GM19395 (cell line): ENCODE data around the gene POLR2A.

Source experiments
- ATAC-seq: cut with Tn5 transposase; IDR thresholded peaks from one replicate; pipeline ENCODE4 v1.9.1; 2021; ENCODE audit warnings: mild to moderate bottlenecking, moderate library complexity; ENCODE audit not compliant: unreplicated experiment

The POLR2A gene

GRCh38 chr17:7502171-7502847 lies 18.1 kb downstream of the POLR2A start:
- ATAC-seq, result no peak

GRCh38 chr17:7502987-7503386 lies 18.8 kb downstream of the POLR2A start:
- no peak for ATAC-seq

GRCh38 chr17:7503521-7503920 lies 19.4 kb downstream of the POLR2A start:
- ATAC-seq, result no peak

GRCh38 chr17:7508145-7508544 lies 24.0 kb downstream of the POLR2A start:
- ATAC-seq, result no peak

GRCh38 chr17:7508846-7509245 lies 24.7 kb downstream of the POLR2A start:
- ATAC-seq, result no peak

GRCh38 chr17:7509937-7510336 lies 25.8 kb downstream of the POLR2A start:
- no peak for ATAC-seq

- no peak for ATAC-seq
Measured at GRCh38 chr17:7511108-7511507, 26.9 kb downstream of the POLR2A start.

GRCh38 chr17:7512105-7512504 lies 27.9 kb downstream of the POLR2A start:
- no peak for ATAC-seq

- ATAC-seq, result no peak
Measured at GRCh38 chr17:7512824-7513540, 28.8 kb downstream of the POLR2A start.

- no peak for ATAC-seq
Measured at GRCh38 chr17:7513850-7514419, 29.8 kb downstream of the POLR2A start.

- ATAC-seq, result no peak
Measured at GRCh38 chr17:7515911-7516610, 31.9 kb downstream of the POLR2A start.

- no peak for ATAC-seq
Measured at GRCh38 chr17:7523033-7523432, 38.9 kb downstream of the POLR2A start.

- no peak for ATAC-seq
Measured at GRCh38 chr17:7528842-7529241, 44.7 kb downstream of the POLR2A start.

GRCh38 chr17:7530023-7530900 lies 46.1 kb downstream of the POLR2A start:
- ATAC-seq, result no peak

- no peak for ATAC-seq
Measured at GRCh38 chr17:7538050-7538449, 53.9 kb downstream of the POLR2A start.

- no peak for ATAC-seq
Measured at GRCh38 chr17:7538891-7539545, 54.9 kb downstream of the POLR2A start.

GRCh38 chr17:7541074-7541621 lies 57.0 kb downstream of the POLR2A start:
- ATAC-seq, result no peak

- ATAC-seq, result no peak
Measured at GRCh38 chr17:7544911-7545310, 60.7 kb downstream of the POLR2A start.

- ATAC-seq, result no peak
Measured at GRCh38 chr17:7548585-7549400, 64.6 kb downstream of the POLR2A start, which contains the start of gene TNFSF12. Gene TNFSF12 (plus strand): TSS chr17:7549058. CDS start chr17:7549154, 96 bp downstream.
